Endothelial cell of umbilical vein (primary cell): ENCODE results near the gene USH2A.

Source experiments
- EZH2 ChIP-seq: IDR thresholded peaks from 2 replicates; pipeline ENCODE4 v1.6.1; 2012; ENCODE audit warnings: borderline replicate concordance, low read depth, mild to moderate bottlenecking, moderate library complexity, low read length, inconsistent platforms; ENCODE audit not compliant: severe bottlenecking
- FOS ChIP-seq: IDR thresholded peaks from 2 replicates; pipeline ENCODE4 v1.6.1; 2011; ENCODE audit warnings: mild to moderate bottlenecking, low read length, moderate library complexity, borderline replicate concordance; ENCODE audit not compliant: insufficient read depth
- GATA2 ChIP-seq: IDR thresholded peaks from 2 replicates; pipeline ENCODE4 v1.7.0; 2011; ENCODE audit warnings: low read depth, mild to moderate bottlenecking, moderate library complexity, mixed read lengths, low read length; ENCODE audit not compliant: insufficient read length, insufficient read depth
- POLR2AphosphoS5 ChIP-seq: IDR thresholded peaks from 2 replicates; pipeline ENCODE4 v1.6.1; 2012; ENCODE audit warnings: low read depth, mild to moderate bottlenecking, control low read depth, low read length, moderate library complexity; ENCODE audit not compliant: insufficient read depth
- TF ChIP-seq, protein P1 (sequence below): IDR thresholded peaks from 2 replicates; pipeline ENCODE4 v1.6.1; 2011; ENCODE audit not compliant: insufficient read depth, insufficient read length
- TF ChIP-seq, protein P2 (sequence below), 2 donors: IDR thresholded peaks; 1 replicate in 1 of 2; 2 replicates in 1 of 2; pipeline ENCODE4 v1.5.1; 2011; ENCODE audit warnings: low read length in 2 of 2, mild to moderate bottlenecking in 2 of 2, moderate library complexity in 2 of 2, control low read depth in 1 of 2, inconsistent platforms in 1 of 2, low read depth in 1 of 2; ENCODE audit not compliant: insufficient read depth in 1 of 2; ENCODE audit errors: extremely low read depth in 1 of 2

DNA sequence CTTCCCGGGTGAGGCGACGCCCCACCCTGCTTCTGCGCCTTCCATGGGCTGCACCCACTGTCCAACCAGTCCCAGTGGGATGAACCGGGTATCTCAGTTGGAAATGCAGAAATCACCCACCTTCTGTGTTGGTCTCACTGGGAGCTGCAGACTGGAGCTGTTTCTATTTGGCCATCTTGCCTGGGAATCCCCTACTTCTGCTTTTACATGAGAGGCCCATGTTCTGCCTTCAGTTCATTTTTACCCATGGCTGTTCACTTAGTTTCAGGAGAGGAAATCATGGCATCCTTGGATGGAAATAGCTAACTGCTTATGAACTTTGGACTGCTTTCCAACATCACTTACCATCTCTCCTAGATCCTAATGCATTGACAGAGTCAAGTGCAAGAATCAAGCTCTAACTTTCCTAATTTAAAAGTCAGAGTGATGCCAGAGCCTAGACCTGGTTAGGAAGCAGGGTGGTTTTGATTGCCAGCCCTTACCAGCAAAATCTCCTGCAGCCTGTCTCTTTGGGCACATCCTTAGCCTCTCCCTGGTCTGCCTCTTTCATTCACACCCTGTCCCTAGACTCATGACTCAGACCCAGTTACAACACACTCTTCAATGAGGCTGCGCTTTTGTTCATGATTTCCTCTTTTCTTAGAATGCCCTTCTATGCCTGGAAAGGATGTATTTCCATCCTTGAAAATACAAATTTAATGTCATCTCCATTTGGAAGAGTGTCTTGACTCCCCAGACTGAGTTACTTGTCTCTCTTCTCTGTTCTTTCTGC is 719.0 kb downstream of the USH2A start:
- TF ChIP-seq EZH2: no peak
- TF ChIP-seq POLR2AphosphoS5: no peak
- TF ChIP-seq, protein P1, sequence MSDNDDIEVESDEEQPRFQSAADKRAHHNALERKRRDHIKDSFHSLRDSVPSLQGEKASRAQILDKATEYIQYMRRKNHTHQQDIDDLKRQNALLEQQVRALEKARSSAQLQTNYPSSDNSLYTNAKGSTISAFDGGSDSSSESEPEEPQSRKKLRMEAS: no peak
- TF ChIP-seq, protein P2, sequence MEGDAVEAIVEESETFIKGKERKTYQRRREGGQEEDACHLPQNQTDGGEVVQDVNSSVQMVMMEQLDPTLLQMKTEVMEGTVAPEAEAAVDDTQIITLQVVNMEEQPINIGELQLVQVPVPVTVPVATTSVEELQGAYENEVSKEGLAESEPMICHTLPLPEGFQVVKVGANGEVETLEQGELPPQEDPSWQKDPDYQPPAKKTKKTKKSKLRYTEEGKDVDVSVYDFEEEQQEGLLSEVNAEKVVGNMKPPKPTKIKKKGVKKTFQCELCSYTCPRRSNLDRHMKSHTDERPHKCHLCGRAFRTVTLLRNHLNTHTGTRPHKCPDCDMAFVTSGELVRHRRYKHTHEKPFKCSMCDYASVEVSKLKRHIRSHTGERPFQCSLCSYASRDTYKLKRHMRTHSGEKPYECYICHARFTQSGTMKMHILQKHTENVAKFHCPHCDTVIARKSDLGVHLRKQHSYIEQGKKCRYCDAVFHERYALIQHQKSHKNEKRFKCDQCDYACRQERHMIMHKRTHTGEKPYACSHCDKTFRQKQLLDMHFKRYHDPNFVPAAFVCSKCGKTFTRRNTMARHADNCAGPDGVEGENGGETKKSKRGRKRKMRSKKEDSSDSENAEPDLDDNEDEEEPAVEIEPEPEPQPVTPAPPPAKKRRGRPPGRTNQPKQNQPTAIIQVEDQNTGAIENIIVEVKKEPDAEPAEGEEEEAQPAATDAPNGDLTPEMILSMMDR (IDR thresholded peaks at IDR 0.05; ENCODE audit: extremely low read depth in 1 of 2, insufficient read depth in 1 of 2, low read depth in 1 of 2, low read length in 2 of 2): no peak
- no peak for TF ChIP-seq GATA2
- TF ChIP-seq FOS: no peak
